OCI-LY7 (cell line): Measurements from ENCODE around the gene ZNF292.

Experiments used
- CTCF ChIP-seq: fragments of 200-600 bp; sonication (generic); conservative IDR thresholded peaks from 2 replicates; pipeline ENCODE4 v1.5.1; 2014; ENCODE audit warnings: mild to moderate bottlenecking, antibody characterized with exemption, low read length, moderate library complexity, mixed read lengths
- EZH2phosphoT487 ChIP-seq: fragments of 200-600 bp; sonication (generic); IDR thresholded peaks from 2 replicates; pipeline ENCODE4 v1.6.1; 2018; ENCODE audit warnings: low read depth, borderline replicate concordance, mild to moderate bottlenecking, mixed run types, antibody characterized with exemption, low read length, moderate library complexity, mixed read lengths

- no peak for TF ChIP-seq CTCF
- no peak for TF ChIP-seq EZH2phosphoT487
Observed at GRCh38 chr6:87283461-87283860, 128.1 kb downstream of the ZNF292 start.
